GM10266 (cell line): ENCODE measurements around the gene ATIC.

ENCODE experiments used
- DNase-seq: peaks from one replicate; pipeline ENCODE4 v3.0.0; 2012; ENCODE audit errors: extremely low spot score
- TF ChIP-seq, protein P1 (sequence below): IDR thresholded peaks from 2 replicates; pipeline ENCODE4 v1.5.1; 2012; ENCODE audit warnings: mild to moderate bottlenecking, low read depth; ENCODE audit not compliant: control insufficient read depth, insufficient read depth; ENCODE audit errors: missing control alignments

ATIC gene

DNA sequence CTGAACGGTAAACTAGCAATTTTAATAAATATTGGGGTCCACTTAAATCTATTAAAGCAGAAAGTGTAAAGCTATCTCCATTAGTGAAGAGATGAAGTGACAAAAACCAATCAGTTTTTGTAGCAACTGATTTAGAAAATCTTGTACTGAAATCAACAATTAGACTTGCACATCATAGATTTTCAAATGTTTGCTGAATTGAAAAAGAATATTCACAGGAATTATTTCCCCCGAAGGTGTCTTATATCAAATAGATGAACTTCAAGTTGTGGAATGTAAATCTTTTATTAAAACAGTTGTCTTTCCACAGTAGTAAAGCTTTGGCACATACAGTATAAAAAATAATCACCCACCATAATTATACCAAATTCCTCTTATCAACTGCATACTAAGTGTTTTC, 48.7 kb downstream of the ATIC start:
- no peak for DNase-seq
- TF ChIP-seq, protein P1, sequence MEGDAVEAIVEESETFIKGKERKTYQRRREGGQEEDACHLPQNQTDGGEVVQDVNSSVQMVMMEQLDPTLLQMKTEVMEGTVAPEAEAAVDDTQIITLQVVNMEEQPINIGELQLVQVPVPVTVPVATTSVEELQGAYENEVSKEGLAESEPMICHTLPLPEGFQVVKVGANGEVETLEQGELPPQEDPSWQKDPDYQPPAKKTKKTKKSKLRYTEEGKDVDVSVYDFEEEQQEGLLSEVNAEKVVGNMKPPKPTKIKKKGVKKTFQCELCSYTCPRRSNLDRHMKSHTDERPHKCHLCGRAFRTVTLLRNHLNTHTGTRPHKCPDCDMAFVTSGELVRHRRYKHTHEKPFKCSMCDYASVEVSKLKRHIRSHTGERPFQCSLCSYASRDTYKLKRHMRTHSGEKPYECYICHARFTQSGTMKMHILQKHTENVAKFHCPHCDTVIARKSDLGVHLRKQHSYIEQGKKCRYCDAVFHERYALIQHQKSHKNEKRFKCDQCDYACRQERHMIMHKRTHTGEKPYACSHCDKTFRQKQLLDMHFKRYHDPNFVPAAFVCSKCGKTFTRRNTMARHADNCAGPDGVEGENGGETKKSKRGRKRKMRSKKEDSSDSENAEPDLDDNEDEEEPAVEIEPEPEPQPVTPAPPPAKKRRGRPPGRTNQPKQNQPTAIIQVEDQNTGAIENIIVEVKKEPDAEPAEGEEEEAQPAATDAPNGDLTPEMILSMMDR = no peak

GRCh38 chr2:215361211-215361875, 49.5 kb downstream of the ATIC start:
- TF ChIP-seq, protein P1 = no peak
- DNase-seq = no peak

- DNase-seq = no peak
- TF ChIP-seq, protein P1 = no peak
Measured at GRCh38 chr2:215361876-215362561, 50.2 kb downstream of the ATIC start.

GRCh38 chr2:215362562-215362904, 50.7 kb downstream of the ATIC start:
- TF ChIP-seq, protein P1 = no peak
- DNase-seq = no peak

DNA sequence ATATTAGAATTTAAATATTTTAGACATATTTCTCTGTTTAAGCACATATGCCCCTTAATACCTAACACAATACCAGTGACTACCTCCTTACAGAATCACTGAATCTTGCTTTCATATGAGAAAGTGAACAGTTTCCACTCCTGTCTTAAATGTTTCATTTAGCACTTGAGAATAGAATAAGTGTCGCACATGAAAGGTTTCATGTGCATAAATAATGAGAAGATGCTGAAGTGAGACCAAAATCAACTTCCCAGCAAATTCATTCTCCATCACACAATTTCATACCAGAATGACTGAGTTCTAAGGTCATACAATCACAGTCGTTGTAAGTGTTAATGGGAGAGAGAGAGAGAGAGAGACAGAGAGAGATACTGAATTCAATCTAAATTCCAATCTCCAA, 51.2 kb downstream of the ATIC start:
- DNase-seq = no peak
- TF ChIP-seq, protein P1 = no peak

DNA sequence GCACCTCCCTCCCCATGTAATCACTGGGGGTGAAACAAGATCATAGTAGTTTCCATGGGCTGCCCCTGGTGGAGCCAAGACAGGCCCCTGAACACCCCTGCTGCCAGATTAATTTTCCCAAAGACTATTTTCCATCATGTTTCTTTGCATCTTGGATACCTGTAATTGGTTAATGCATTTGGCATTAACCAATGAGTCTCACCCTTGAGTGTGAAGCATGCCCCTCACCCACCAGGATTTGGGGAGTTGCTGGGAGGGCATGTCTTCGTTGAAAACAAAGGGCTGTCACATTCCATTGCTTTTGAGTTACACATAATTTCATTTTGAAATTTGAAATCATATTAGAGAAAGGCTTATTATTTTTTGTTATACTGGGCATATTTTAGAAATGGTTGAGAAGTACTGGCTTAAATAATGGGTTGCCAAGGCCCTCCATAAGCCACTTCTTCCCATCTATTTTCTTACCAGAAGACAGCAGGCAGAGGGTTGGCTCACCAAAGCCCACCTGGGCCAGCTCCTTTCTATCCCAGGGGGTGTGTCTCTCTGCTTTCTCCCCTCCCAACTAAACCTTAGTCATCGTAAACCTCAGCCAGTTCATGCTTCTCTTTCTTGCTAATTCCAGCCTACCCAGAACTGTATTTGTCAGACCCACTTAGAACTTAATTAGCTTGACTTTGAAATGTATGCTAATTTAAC, 51.8 kb downstream of the ATIC start:
- no peak for DNase-seq
- TF ChIP-seq, protein P1 = no peak
